Stimulated activated CD8-positive, alpha-beta memory T cell treated with anti-CD3 and anti-CD28 coated beads, Interleukin-4, amount 100 ng/mL, for 24 hours (primary cell): ENCODE results near the gene AKR1C4.
"Not testable (repeated sequence)": the region's sequence is repeated elsewhere in the genome, so short reads cannot be mapped to it uniquely, and the experiment has no call there.

Source experiments
- DNase-seq: peaks from one replicate; pipeline ENCODE4 v3.0.0-alpha.2; 2020; ENCODE audit warnings: low read depth

The AKR1C4 gene

GRCh38 chr10:5196702-5197113, at the start of gene AKR1C4:
Gene AKR1C4 (plus strand): TSS chr10:5196837. CDS start chr10:5196868, 31 bp downstream.
- DNase-seq: no peak

DNA sequence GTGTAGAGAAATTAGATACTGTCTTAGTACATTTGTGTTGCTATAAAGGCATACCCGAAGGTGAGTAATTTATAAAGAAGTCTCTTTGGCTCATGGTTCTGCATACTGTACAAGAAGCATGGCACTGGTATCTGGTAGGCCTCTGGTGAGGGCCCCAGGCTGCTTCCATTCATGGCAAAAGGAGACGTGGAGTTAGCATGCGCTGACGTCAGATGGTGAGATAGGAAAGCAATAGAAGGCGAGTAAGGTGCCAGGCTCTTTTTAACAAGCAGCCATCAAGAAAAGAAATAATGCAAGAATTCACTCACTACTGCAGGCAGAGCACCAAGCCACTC, 49.8 kb upstream of the AKR1C4 start:
- no peak for DNase-seq

DNA sequence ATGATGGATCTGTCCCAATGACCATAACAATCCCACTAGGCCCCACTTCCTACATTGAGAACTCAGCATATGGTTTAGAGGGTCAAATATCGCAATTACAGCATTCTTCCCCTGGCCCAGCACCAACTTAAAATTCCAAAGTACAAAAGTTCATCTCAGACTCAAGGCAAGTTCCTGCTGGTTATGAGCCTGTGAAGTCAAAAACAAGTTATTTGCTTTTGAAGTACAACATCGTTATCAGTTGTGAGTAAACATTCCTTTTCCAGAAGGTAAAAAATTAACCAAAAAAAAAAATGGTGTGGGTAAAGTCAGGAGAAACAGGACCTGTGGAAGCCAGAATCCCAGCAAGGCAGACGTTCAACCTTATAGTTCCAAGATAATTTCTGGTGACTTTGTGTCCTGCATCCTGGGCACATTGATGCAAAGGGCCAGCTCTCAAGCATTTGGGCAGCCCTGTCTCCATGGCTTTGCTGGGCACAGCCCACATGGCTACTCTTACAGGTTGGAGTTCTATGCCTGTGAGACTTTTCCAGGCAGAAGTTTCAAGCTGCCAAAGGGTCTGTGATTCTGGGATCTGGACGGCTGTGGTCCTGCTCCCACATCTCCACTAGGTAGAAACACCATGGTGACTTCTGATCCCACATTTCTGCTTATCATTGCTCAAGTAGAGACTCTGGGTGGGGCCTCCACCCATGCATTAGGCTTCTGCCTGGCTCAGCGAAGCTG, 49.2 kb upstream of the AKR1C4 start:
- no peak for DNase-seq

DNA sequence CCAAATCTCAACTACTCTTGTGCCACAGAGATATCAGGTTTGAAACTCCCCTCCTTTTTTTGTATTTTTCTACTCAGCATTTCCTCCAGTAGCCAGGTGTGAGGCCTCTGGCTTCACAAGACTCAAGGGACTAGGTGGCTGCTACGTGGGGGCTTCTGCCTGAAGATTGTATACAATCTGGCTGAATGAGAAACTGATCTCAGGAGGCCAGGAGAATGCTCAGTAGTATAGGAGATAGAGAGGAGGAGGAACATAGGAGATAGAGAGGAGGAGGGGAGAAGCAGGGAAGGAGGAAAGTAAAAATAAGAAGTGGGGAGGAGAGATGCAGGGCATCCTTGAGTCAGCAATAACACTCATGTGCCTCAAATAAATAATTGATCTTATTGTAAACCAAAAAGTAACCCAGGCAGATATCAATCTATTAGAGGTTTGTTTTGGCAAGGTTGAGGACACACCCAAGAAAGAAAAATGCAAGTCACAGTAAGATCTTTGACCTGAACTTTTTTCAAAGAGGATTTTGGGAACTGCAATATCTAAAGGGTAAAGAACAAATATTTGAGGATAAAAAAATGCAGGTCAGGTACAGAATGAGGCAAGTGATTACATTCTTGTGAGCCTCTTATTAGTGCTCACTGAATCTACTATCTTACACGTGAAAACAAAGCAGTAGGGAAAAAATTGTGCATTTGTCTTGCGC, 48.5 kb upstream of the AKR1C4 start:
- DNase-seq: no peak

GRCh38 chr10:5148678-5149032, 48.0 kb upstream of the AKR1C4 start:
- DNase-seq: no peak

- DNase-seq: no peak
Measured at GRCh38 chr10:5151076-5151475, 45.6 kb upstream of the AKR1C4 start.

GRCh38 chr10:5155951-5156350, 40.7 kb upstream of the AKR1C4 start:
- DNase-seq: no peak

GRCh38 chr10:5157501-5157900, 39.1 kb upstream of the AKR1C4 start:
- DNase-seq: no peak

DNA sequence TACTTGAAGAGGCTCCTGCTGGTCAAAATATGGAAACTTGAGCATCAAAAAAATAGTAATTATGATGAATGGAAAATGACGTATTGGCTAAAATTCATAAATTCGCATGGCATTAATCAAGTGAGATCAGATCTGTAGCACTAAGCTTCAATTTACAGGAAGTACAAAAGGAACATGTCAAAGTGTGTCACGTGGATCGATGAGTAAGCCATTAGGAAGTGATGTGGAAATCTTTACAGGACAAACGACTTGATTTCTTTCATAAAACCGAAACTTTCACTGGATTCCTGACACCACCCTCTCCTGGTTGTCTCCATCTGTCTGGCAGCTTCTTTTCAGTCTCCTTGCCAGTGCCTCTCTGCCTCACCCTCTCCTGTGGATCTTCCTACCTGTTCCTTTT, 37.5 kb upstream of the AKR1C4 start:
- no peak for DNase-seq

GRCh38 chr10:5163487-5163886, 33.1 kb upstream of the AKR1C4 start:
- DNase-seq: no peak

GRCh38 chr10:5165738-5166137, 30.9 kb upstream of the AKR1C4 start:
- DNase-seq: no peak

DNA sequence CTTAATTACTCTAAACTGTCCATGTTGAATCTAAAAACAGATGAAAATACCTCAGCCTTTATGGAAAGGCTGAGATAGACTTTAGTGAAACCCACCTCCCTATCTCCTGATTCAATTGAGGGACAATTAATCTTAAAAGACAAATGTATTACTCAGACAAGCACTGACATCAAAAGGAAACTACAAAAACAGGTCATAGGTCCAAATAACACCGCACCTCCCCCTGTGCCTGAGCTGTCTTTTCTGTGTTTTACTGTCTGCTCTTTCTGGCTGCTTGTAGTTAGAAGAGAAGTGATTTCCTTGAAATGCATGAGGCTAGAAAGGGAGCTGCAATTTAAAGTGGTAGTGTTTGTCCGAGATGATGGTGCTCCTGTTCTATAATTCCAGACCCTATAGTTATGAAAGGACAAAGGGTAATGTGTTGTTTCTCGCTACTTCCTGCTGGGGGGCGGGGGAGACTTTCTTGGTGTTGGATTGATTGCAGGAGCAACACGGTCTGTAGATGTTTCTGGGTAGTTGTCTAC, 27.7 kb upstream of the AKR1C4 start:
- no peak for DNase-seq

DNA sequence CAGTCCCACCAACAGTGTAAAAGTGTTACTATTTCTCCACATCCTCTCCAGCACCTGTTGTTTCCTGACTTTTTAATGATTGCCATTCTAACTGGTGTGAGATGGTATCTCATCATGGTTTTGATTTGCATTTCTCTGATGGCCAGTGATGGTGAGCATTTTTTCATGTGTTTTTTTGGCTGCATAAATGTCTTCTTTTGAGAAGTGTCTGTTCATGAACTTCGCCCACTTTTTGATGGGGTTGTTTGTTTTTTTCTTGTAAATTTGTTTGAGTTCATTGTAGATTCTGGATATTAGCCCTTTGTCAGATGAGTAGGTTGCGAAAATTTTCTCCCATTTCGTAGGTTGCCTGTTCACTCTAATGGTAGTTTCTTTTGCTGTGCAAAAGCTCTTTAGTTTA, 21.1 kb upstream of the AKR1C4 start:
- DNase-seq: not testable (repeated sequence)

DNA sequence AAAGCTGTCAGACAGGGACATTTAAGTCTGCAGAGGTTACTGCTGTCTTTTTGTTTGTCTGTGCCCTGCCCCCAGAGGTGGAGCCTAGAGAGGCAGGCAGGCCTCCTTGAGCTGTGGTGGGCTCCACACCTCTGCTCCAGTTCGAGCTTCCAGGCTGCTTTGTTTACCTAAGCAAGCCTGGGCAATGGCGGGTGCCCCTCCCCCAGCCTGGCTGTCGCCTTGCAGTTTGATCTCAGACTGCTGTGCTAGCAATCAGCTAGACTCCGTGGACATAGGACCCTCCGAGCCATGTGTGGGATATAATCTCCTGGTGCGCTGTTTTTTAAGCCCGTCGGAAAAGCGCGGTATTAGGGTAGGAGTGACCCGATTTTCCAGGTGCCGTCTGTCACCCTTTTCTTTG, 16.1 kb upstream of the AKR1C4 start:
- DNase-seq: not testable (repeated sequence)

GRCh38 chr10:5183923-5184322, 12.7 kb upstream of the AKR1C4 start:
- DNase-seq: no peak

DNA sequence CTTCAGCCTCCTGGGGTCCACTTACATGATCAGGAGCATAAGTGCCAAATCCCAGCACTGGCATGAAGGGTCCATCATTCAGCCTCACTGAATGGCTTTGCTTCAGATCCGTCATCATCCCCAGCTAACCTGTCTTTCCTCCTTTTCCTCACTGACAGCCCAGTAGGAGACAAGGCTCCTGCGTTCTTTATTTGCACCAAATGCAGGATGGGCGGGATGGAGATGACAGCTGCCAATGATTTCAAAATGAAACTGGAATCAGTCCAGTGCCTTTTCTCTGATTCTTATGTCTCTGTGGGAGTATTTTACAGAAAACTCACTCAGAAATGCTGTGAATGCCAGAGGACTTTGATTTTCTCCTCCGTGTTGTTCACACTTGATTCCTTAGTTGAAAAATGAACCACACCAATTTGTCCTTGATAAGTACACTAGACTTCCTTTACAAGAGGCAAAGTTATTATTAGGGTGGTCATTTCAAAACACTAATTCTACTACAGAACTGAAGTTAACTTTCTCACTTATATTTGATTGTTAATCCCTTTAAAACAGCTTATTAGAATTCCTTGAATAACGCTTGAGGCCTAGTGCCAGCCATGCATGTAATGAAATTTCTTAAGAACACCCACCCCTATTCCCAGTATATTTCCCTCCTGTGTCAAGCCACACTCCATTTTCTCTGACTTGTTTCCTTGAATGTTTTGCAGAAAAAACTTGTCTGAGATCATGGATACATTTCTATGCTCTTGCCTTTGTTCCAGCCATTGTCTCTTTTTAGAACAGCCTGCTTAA, 11.5 kb upstream of the AKR1C4 start, which contains the start of gene AKR1C8:
AKR1C8 (minus strand) TSS at position 164 of the 789 bp plus-strand sequence; CDS start at position 118, 46 bp downstream.
- no peak for DNase-seq

GRCh38 chr10:5187867-5188266, 8.8 kb upstream of the AKR1C4 start:
- DNase-seq: no peak

DNA sequence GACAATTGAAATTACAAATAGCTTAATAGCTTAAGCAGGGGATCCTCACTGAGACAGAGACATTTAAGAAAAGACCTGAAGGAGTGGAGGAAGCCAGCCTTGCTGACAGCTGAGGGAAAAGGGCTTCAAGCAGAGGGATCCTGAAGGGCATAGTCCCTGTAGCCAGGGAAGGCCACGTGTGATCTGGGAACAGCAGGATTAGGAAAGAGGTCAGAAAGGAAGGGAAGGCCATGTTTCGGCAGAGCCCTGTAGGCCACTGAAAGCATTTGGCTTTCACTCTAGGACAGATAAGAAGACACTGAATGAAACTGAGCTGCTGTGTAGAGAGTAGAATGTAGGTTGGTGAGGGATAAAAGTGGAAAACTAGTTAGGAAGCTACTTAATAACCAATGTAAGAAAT, 8.3 kb upstream of the AKR1C4 start:
- no peak for DNase-seq

DNA sequence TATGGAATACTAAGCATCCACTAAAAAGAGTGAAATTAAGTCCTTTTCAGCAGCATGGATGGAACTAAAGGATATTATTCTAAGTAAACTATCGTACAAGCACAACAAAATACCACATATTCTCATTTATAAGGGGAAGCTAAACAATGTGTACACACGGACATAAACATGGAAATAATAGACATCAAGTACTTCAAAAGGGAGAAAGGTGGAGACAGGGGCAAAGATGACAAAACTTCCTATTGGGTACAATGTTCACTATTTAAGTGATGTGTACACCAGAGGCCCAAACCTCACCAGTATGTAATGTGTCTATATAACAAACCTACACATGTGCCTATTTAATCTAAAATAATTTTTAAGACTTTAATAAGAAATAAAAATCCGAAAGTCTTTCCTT, 2.2 kb upstream of the AKR1C4 start:
- DNase-seq: no peak

GRCh38 chr10:5195727-5196374, 786 bp upstream of the AKR1C4 start:
- DNase-seq: no peak

- DNase-seq: no peak
Measured at GRCh38 chr10:5198386-5198785, 1.7 kb downstream of the AKR1C4 start.

GRCh38 chr10:5199398-5199797, 2.8 kb downstream of the AKR1C4 start:
- DNase-seq: no peak
